NCI-H2196 treated with DMSO at 0.1 percent for 48 hours (cell line): ENCODE measurements around the gene LYRM1.
"Not testable (repeated sequence)": the region's sequence is repeated elsewhere in the genome, so short reads cannot be mapped to it uniquely, and the experiment has no call there.

Experiments
- DNase-seq: peaks from one replicate; lab custom pipeline; 2025; ENCODE audit not compliant: unreplicated experiment; lab: John Stamatoyannopoulos, UW

The LYRM1 gene

GRCh38 chr16:20971401-20971800 is 70.8 kb downstream of the LYRM1 start:
- DNase-seq, result no peak

- DNase-seq, result not testable (repeated sequence)
These were observed 72.6 kb downstream of the LYRM1 start for GRCh38 chr16:20973201-20973600.
